Urinary bladder (tissue), 4 donors: Measurements from ENCODE around the gene PDE1C. TPM values are rescaled to one million over a fixed set of nuclear protein-coding genes. Genes with fewer than 3 reads are reported as not detected.
"Not testable (repeated sequence)": the region's sequence is repeated elsewhere in the genome, so short reads cannot be mapped to it uniquely, and the experiment has no call there.

ENCODE experiments used
- DNase-seq: peaks from one replicate; pipeline ENCODE4 v3.0.0-alpha.2; 2015; ENCODE audit errors: extremely low spot score
- H3K27ac ChIP-seq: one replicate; pipeline ENCODE4 v1.5.1; 2013; ENCODE audit warnings: low read depth, mild to moderate bottlenecking, moderate library complexity
- H3K36me3 ChIP-seq: one replicate; pipeline ENCODE4 v1.6.1; 2013; ENCODE audit warnings: mild to moderate bottlenecking, moderate library complexity; ENCODE audit not compliant: insufficient read depth
- H3K4me1 ChIP-seq: one replicate; pipeline ENCODE4 v1.6.1; 2013; ENCODE audit warnings: mild to moderate bottlenecking, moderate library complexity; ENCODE audit not compliant: insufficient read depth
- H3K4me3 ChIP-seq: one replicate; pipeline ENCODE4 v1.5.1; 2013; ENCODE audit warnings: low read depth, low read length
- WGBS: extraction: QIAGEN DNeasy Blood & Tissue Kit; methylation state at CpG from one replicate; pipeline ENCODE4 v1.1.7; 2013; 5-methylcytosine and 5-hydroxymethylcytosine counted together
- polyA plus RNA-seq: library from polyadenylated mRNA; stranded (reverse); fragments of 200-250 nt; gene quantifications from one replicate; pipeline ENCODE4 v1.2.3, GENCODE V29; 2013
- total RNA-seq: library from RNA; depleted of rRNA; stranded (reverse); fragments of >200 nt; gene quantifications from one replicate; pipeline ENCODE4 v1.2.3, GENCODE V29; 2014
- donor health status: healthy with polysubstance abuse.
- donor health status: healthy.

PDE1C gene
- total and polyA plus RNA-seq, 2 donors: 15.9 to 20.4 TPM

GRCh38 chr7:32025381-32026082 is 44.7 kb downstream of the PDE1C start:
- no peaks in the 10 kb centered on the region for H3K4me1 ChIP-seq
- H3K27ac ChIP-seq: no peak overlapping the region
- H3K36me3 ChIP-seq: no peaks in the 10 kb centered on the region
- H3K4me3 ChIP-seq: no peak overlapping the region
- 83% methylated on average over 6 of the region's 6 CpGs for WGBS
- DNase-seq: no peak

GRCh38 chr7:32023376-32023775 is 46.8 kb downstream of the PDE1C start:
- WGBS: 58% methylated on average over 6 of the region's 6 CpGs
- no peak for DNase-seq
- no peak overlapping the region for H3K27ac ChIP-seq

GRCh38 chr7:32022966-32023365 is 47.2 kb downstream of the PDE1C start:
- 54% methylated on average over 4 of the region's 4 CpGs for WGBS
- no peaks in the 10 kb centered on the region for H3K36me3 ChIP-seq
- H3K27ac ChIP-seq: no peak overlapping the region
- no peaks in the 10 kb centered on the region for H3K4me1 ChIP-seq
- H3K4me3 ChIP-seq: no peak overlapping the region
- DNase-seq: no peak

More at GRCh38 chr7:32023376-32023775, 46.8 kb downstream of the PDE1C start:
- H3K4me3 ChIP-seq: no peak overlapping the region
- no peaks in the 10 kb centered on the region for H3K4me1 ChIP-seq
- no peaks in the 10 kb centered on the region for H3K36me3 ChIP-seq

GRCh38 chr7:32020551-32021159 is 49.6 kb downstream of the PDE1C start:
- H3K36me3 ChIP-seq: no peaks in the 10 kb centered on the region
- no peak for DNase-seq
- H3K4me1 ChIP-seq: no peaks in the 10 kb centered on the region
- WGBS: 60% methylated on average over 2 of the region's 2 CpGs
- H3K4me3 ChIP-seq: no peak overlapping the region
- H3K27ac ChIP-seq: no peak overlapping the region

GRCh38 chr7:32018845-32019578 is 51.2 kb downstream of the PDE1C start:
- Histone ChIP-seq H3K27ac (no peak overlapping the region), H3K4me3 (no peak overlapping the region), H3K36me3 (no peaks in the 10 kb centered on the region), H3K4me1 (no peaks in the 10 kb centered on the region)
- DNase-seq: no peak
- WGBS: 87% methylated on average over 2 of the region's 2 CpGs

GRCh38 chr7:32015133-32015532 is 55.1 kb downstream of the PDE1C start:
- Histone ChIP-seq H3K36me3 (no peaks in the 10 kb centered on the region), H3K4me1 (no peaks in the 10 kb centered on the region), H3K4me3 (no peak overlapping the region), H3K27ac (no peak overlapping the region)
- WGBS: 83% methylated on average over 2 of the region's 2 CpGs
- DNase-seq: no peak

GRCh38 chr7:32013471-32013870 is 56.7 kb downstream of the PDE1C start:
- not testable (repeated sequence) for DNase-seq, H3K27ac ChIP-seq, H3K4me3 ChIP-seq, H3K36me3 ChIP-seq, H3K4me1 ChIP-seq
- WGBS: 58% methylated on average over 2 of the region's 2 CpGs

GRCh38 chr7:32005577-32005976 is 64.6 kb downstream of the PDE1C start:
- Histone ChIP-seq H3K36me3 (no peaks in the 10 kb centered on the region), H3K4me3 (no peak overlapping the region), H3K27ac (no peak overlapping the region), H3K4me1 (no peaks in the 10 kb centered on the region)
- WGBS: 96% methylated on average over 2 of the region's 2 CpGs
- DNase-seq: no peak

GRCh38 chr7:32001948-32002347 is 68.3 kb downstream of the PDE1C start:
- Histone ChIP-seq H3K4me3 (no peak overlapping the region), H3K27ac (no peak overlapping the region), H3K36me3 (no peaks in the 10 kb centered on the region), H3K4me1 (no peaks in the 10 kb centered on the region)
- DNase-seq: no peak
- 93% methylated on average over 4 of the region's 4 CpGs for WGBS

- Histone ChIP-seq H3K4me1 (no peaks in the 10 kb centered on the region), H3K27ac (no peak overlapping the region), H3K36me3 (no peaks in the 10 kb centered on the region), H3K4me3 (no peak overlapping the region)
- DNase-seq: no peak
- WGBS: 88% methylated on average over 2 of the region's 2 CpGs
Observed at GRCh38 chr7:31997423-31997822, 72.8 kb downstream of the PDE1C start.

GRCh38 chr7:31995134-31995533 is 75.1 kb downstream of the PDE1C start:
- no peak for DNase-seq
- 89% methylated on average over 2 of the region's 2 CpGs for WGBS
- Histone ChIP-seq H3K4me3 (no peak overlapping the region), H3K27ac (no peak overlapping the region), H3K4me1 (no peaks in the 10 kb centered on the region), H3K36me3 (no peaks in the 10 kb centered on the region)

GRCh38 chr7:31991846-31992245 is 78.4 kb downstream of the PDE1C start:
- no peaks in the 10 kb centered on the region for H3K36me3 ChIP-seq
- no peak overlapping the region for H3K27ac ChIP-seq
- DNase-seq: no peak
- 39% methylated on average over 3 of the region's 3 CpGs for WGBS
- H3K4me1 ChIP-seq: no peaks in the 10 kb centered on the region
- H3K4me3 ChIP-seq: no peak overlapping the region

GRCh38 chr7:31991406-31991805 is 78.8 kb downstream of the PDE1C start:
- no peak for DNase-seq
- WGBS: 93% methylated on average over 3 of the region's 3 CpGs

More at GRCh38 chr7:31991406-31991805, 78.8 kb downstream of the PDE1C start:
- no peaks in the 10 kb centered on the region for H3K36me3 ChIP-seq
- no peaks in the 10 kb centered on the region for H3K4me1 ChIP-seq
- no peak overlapping the region for H3K4me3 ChIP-seq
- no peak overlapping the region for H3K27ac ChIP-seq
